ENCODE results near the gene MAP3K12. TPM values are rescaled to one million over a fixed set of nuclear protein-coding genes. Genes with fewer than 3 reads are reported as not detected.

MAP3K12 gene
- total and polyA plus RNA-seq, 2 of the 4 experiments (the other 2 are of a cell fraction) = 29.0 to 52.5 TPM

DNA sequence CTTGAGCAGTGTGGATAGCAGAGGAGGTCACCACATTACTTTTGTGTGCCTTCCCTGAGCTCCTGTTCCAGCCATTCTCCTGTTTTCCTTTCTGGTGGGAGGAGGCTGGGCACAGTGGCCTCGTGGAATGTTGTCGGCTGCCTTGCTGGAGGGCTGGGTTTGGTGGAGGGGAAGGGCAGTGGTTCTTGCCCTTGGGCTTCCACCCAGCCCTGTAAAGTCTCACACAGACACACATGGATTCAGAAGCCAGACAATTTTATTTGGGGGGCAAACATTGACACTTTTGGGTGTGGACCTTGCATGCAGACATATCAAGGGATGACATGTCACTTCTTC is 7.2 kb upstream of the MAP3K12 start:
- Histone ChIP-seq H4K91ac (ENCODE audit: insufficient read depth, low read depth, low read length) (no peak overlapping the region), H3K9ac (ENCODE audit: low read depth, low read length) (no peak overlapping the region), H3K4me3 (ENCODE audit: insufficient read depth, low read depth, low read length) (no peak overlapping the region), H4K5ac (ENCODE audit: low read depth, low read length) (no peak overlapping the region), H3K9me3 (ENCODE audit: control insufficient read depth, insufficient read depth, low read length) (no peaks in the 10 kb centered on the region), H3K18ac (ENCODE audit: low read depth, low read length) (no peak overlapping the region), H4K20me1 (ENCODE audit: insufficient read depth, low read length) (no peaks in the 10 kb centered on the region), H2BK5ac (ENCODE audit: low read depth, low read length, poor library complexity, severe bottlenecking) (no peak overlapping the region), H2BK120ac (ENCODE audit: low read depth, low read length) (no peak overlapping the region), H3K9me1 (ENCODE audit: insufficient read depth, low read length) (peaks cover 8% of the 10 kb centered on the region), H3K27me3 (ENCODE audit: control insufficient read depth, insufficient read depth, low read length) (no peaks in the 10 kb centered on the region), H3K4me2 (ENCODE audit: low read depth, low read length) (no peak overlapping the region), H2AK9ac (replicated peaks; ENCODE audit: low read depth, low read length, poor library complexity) (no peak overlapping the region), H3K27ac (ENCODE audit: insufficient read depth, low read length) (no peak overlapping the region), H3K4me1 (ENCODE audit: control insufficient read depth, insufficient read depth, low read length) (peaks cover 7% of the 10 kb centered on the region), H3K36me3 (ENCODE audit: control insufficient read depth, insufficient read depth, low read length) (peaks cover 31% of the 10 kb centered on the region), H3K56ac (ENCODE audit: extremely low read depth, insufficient read depth, low read length) (no peak overlapping the region), H3K14ac (replicated peaks; ENCODE audit: low read depth, low read length) (no peak overlapping the region), H3K4ac (ENCODE audit: low read depth, low read length) (no peak overlapping the region), H2AK5ac (ENCODE audit: low read depth, low read length) (no peak overlapping the region), H2AFZ (replicated peaks; ENCODE audit: low read length, poor library complexity) (no peak overlapping the region), H3K79me1 (ENCODE audit: low read depth in 1 of 2, low read length in 2 of 2) (peaks cover 8 to 44% of the 10 kb centered on the region in 2 experiments; a peak in 3 of 4 replicates), H2BK15ac (ENCODE audit: low read depth, low read length) (no peak overlapping the region), H3K23ac (ENCODE audit: low read depth, low read length) (no peak overlapping the region), H2BK20ac (ENCODE audit: low read depth, low read length) (no peak overlapping the region), H4K8ac (ENCODE audit: low read depth in 2 of 2, low read length in 2 of 2) (no peak overlapping the region)
- DNase-seq = no peak
- dilution Hi-C loops (cut with HindIII; ENCODE audit: low sequenced_read_pairs, unreplicated experiment) (no loop called here), intact Hi-C loops (cut with micrococcal nuclease) (loop anchor here (5.0 kb wide), 1 partner anchor 294 kb away; no protein-coding TSS in a partner anchor), in situ Hi-C loops (cut with MboI; ENCODE audit: low sequenced_read_pairs) (loop anchor here (10.0 kb wide), 1 partner anchor 182 kb away; the partner anchor contains the start of gene AAAS)
- POLR2A ChIA-PET (ENCODE audit: unreplicated experiment) = no interaction called here
- whole genome bisulfite sequencing, 2 experiments (ENCODE audit: extremely low coverage in 2 of 2, insufficient read length in 1 of 2) = no CpG with 5 or more reads among the region's 2 CpGs
- TF ChIP-seq MAFK (IDR thresholded peaks at IDR 0.05; ENCODE audit: low read depth, low read length) = no peak
- TF ChIP-seq CEBPB (IDR thresholded peaks at IDR 0.05; ENCODE audit: low read depth, low read length) = no peak
- TF ChIP-seq, protein P1, sequence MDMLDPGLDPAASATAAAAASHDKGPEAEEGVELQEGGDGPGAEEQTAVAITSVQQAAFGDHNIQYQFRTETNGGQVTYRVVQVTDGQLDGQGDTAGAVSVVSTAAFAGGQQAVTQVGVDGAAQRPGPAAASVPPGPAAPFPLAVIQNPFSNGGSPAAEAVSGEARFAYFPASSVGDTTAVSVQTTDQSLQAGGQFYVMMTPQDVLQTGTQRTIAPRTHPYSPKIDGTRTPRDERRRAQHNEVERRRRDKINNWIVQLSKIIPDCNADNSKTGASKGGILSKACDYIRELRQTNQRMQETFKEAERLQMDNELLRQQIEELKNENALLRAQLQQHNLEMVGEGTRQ (IDR thresholded peaks at IDR 0.05; ENCODE audit: low read depth, low read length) = no peak
- no peak for TF ChIP-seq SMC3 (IDR thresholded peaks at IDR 0.05; ENCODE audit: low read depth, low read length)
- TF ChIP-seq BHLHE40 (IDR thresholded peaks at IDR 0.05; ENCODE audit: low read depth, low read length) = no peak
- TF ChIP-seq, protein P2, sequence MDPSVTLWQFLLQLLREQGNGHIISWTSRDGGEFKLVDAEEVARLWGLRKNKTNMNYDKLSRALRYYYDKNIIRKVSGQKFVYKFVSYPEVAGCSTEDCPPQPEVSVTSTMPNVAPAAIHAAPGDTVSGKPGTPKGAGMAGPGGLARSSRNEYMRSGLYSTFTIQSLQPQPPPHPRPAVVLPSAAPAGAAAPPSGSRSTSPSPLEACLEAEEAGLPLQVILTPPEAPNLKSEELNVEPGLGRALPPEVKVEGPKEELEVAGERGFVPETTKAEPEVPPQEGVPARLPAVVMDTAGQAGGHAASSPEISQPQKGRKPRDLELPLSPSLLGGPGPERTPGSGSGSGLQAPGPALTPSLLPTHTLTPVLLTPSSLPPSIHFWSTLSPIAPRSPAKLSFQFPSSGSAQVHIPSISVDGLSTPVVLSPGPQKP (IDR thresholded peaks at IDR 0.05; ENCODE audit: borderline replicate concordance, low read depth, low read length) = no peak
- TF ChIP-seq RFX5 (IDR thresholded peaks at IDR 0.05; ENCODE audit: low read depth, low read length) = no peak
- TF ChIP-seq RCOR1 (IDR thresholded peaks at IDR 0.05; ENCODE audit: insufficient replicate concordance, low read length) = no peak
- no peak for TF ChIP-seq FOS (IDR thresholded peaks at IDR 0.05; ENCODE audit: low read depth, low read length)
- TF ChIP-seq POLR2A (IDR thresholded peaks at IDR 0.05; ENCODE audit: low read depth, low read length) = no peak
- TF ChIP-seq NFE2L2 (IDR thresholded peaks at IDR 0.05; ENCODE audit: low read depth, low read length) = no peak
- TF ChIP-seq, protein P3, sequence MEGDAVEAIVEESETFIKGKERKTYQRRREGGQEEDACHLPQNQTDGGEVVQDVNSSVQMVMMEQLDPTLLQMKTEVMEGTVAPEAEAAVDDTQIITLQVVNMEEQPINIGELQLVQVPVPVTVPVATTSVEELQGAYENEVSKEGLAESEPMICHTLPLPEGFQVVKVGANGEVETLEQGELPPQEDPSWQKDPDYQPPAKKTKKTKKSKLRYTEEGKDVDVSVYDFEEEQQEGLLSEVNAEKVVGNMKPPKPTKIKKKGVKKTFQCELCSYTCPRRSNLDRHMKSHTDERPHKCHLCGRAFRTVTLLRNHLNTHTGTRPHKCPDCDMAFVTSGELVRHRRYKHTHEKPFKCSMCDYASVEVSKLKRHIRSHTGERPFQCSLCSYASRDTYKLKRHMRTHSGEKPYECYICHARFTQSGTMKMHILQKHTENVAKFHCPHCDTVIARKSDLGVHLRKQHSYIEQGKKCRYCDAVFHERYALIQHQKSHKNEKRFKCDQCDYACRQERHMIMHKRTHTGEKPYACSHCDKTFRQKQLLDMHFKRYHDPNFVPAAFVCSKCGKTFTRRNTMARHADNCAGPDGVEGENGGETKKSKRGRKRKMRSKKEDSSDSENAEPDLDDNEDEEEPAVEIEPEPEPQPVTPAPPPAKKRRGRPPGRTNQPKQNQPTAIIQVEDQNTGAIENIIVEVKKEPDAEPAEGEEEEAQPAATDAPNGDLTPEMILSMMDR (conservative IDR thresholded peaks at IDR 0.05; ENCODE audit: low read depth, low read length) = no peak
- no peak for TF ChIP-seq CHD1 (IDR thresholded peaks at IDR 0.05; ENCODE audit: low read depth, low read length)
- TF ChIP-seq MXI1 (IDR thresholded peaks at IDR 0.05; ENCODE audit: borderline replicate concordance, low read depth, low read length) = no peak
- TF ChIP-seq MAZ (IDR thresholded peaks at IDR 0.05; ENCODE audit: borderline replicate concordance, low read depth, low read length) = no peak
- CTCF ChIA-PET = no interaction called here
- ATAC-seq (ENCODE audit: low read depth) = no peak
- BruUV-seq (replicated peaks) = no TSS peak

Data from IMR-90 (cell line).